GM12878 (cell line): ENCODE data around the gene CDHR2. TPM values are rescaled to one million over a fixed set of nuclear protein-coding genes. Genes with fewer than 3 reads are reported as not detected.

Source experiments
- ATAC-seq: fragments of 200-7000 bp; cut with Tn5 transposase; 3 replicates; pipeline ENCODE4 v1.9.1; 2020; ENCODE audit warnings: mild to moderate bottlenecking, moderate library complexity
- BruUV-seq: library from RNA; stranded (reverse); fragments of 400-500 nt; replicated peaks from 2 replicates; lab custom pipeline; 2021; lab: Mats Ljungman, UMichigan
- CTCF ChIA-PET: fragments of 300-600 bp; sonication (Branson Sonifier 250); formaldehyde crosslinking; extraction: SDS; loops from one replicate; lab custom pipeline; 2021; ENCODE audit warnings: inconsistent platforms; lab: Yijun Ruan, JAX
- POLR2A ChIA-PET: fragments of 350-600 bp; formaldehyde crosslinking; extraction: SDS; loops from one replicate; lab custom pipeline; 2021; ENCODE audit warnings: inconsistent platforms; lab: Charles Lee
- RAD21 ChIA-PET: fragments of 300-600 bp; sonication (Branson Sonifier 250); formaldehyde crosslinking; loops from one replicate; lab custom pipeline; 2023; ENCODE audit warnings: antibody characterized with exemption; ENCODE audit not compliant: unreplicated experiment; lab: Charles Lee
- SMC1A ChIA-PET: fragments of 300-600 bp; sonication (Branson Sonifier 250); formaldehyde crosslinking; loops from one replicate; lab custom pipeline; 2023; ENCODE audit not compliant: unreplicated experiment, uncharacterized antibody; lab: Charles Lee
- DNase-seq: peaks from one replicate; pipeline ENCODE4 v3.0.0-alpha.2; 2011; ENCODE audit warnings: low read depth, low spot score
- FAIRE-seq: peaks from 3 replicates; lab custom pipeline; 2011; peaks lifted over from hg19 to GRCh38; lab: Jason Lieb, UNC
- H2AFZ ChIP-seq: 2 replicates; pipeline ENCODE4 v1.6.0; 2011; ENCODE audit warnings: low read depth, low read length, control low read depth; ENCODE audit not compliant: control insufficient read depth
- H3K27ac ChIP-seq: 2 replicates; pipeline ENCODE4 v1.5.1; 2011; ENCODE audit warnings: control low read depth; ENCODE audit not compliant: control insufficient read depth, insufficient read depth
- H3K27me3 ChIP-seq, 2 experiments: replicated peaks in 1 of 2; 2 replicates each; pipeline versions ENCODE4 v1.6.0 to v1.6.1; 2011; ENCODE audit warnings: low read length in 1 of 2; ENCODE audit not compliant: control insufficient read depth in 2 of 2, insufficient read depth in 2 of 2
- H3K36me3 ChIP-seq, 2 experiments: 2 replicates each; pipeline ENCODE4 v1.5.1; 2011; ENCODE audit warnings: low read length in 1 of 2; ENCODE audit not compliant: control insufficient read depth in 2 of 2, insufficient read depth in 2 of 2
- H3K4me1 ChIP-seq: 2 replicates; pipeline ENCODE4 v1.6.1; 2011; ENCODE audit warnings: mild to moderate bottlenecking, low read length, moderate library complexity, mixed read lengths; ENCODE audit not compliant: control insufficient read depth, insufficient read depth
- H3K4me2 ChIP-seq: 2 replicates; pipeline ENCODE4 v1.6.0; 2011; ENCODE audit warnings: control low read depth; ENCODE audit not compliant: control insufficient read depth, insufficient read depth
- H3K4me3 ChIP-seq: fragments of 200-600 bp; sonication (generic); 2 replicates; pipeline ENCODE4 v1.5.1; 2016
- H3K79me2 ChIP-seq: 2 replicates; pipeline ENCODE4 v1.6.0; 2011; ENCODE audit warnings: low read length; ENCODE audit not compliant: control insufficient read depth, insufficient read depth
- H3K9ac ChIP-seq: 2 replicates; pipeline ENCODE4 v1.8.0; 2011; ENCODE audit warnings: low read length, control low read depth, mixed read lengths; ENCODE audit not compliant: control insufficient read depth, insufficient read depth
- H3K9me3 ChIP-seq: replicated peaks from 3 replicates; pipeline ENCODE4 v1.5.1; 2011; ENCODE audit warnings: mild to moderate bottlenecking, low read length; ENCODE audit not compliant: control insufficient read depth, insufficient read depth
- H4K20me1 ChIP-seq: 2 replicates; pipeline ENCODE4 v1.6.0; 2011; ENCODE audit not compliant: control insufficient read depth, insufficient read depth
- CREM ChIP-seq: IDR thresholded peaks from 2 replicates; pipeline ENCODE4 v1.6.1; 2014; ENCODE audit warnings: antibody characterized with exemption, low read depth
- FOXK2 ChIP-seq: fragments of 450-650 bp; IDR thresholded peaks from 2 replicates; pipeline ENCODE4 v1.6.1; 2017; ENCODE audit warnings: mild to moderate bottlenecking, moderate library complexity
- HDGF ChIP-seq: fragments of 450-650 bp; IDR thresholded peaks from 2 replicates; pipeline ENCODE4 v1.6.1; 2016; ENCODE audit warnings: antibody characterized with exemption
- LARP7 ChIP-seq: fragments of 450-650 bp; IDR thresholded peaks from 2 replicates; pipeline ENCODE4 v1.6.1; 2017; ENCODE audit warnings: mild to moderate bottlenecking
- WGBS: methylation state at CpG from one replicate; pipeline ENCODE4 v1.1.6; 2016; ENCODE audit warnings: low lambda C conversion rate; ENCODE audit not compliant: insufficient replicate concordance, insufficient coverage; ENCODE audit errors: missing lambda C conversion rate; 5-methylcytosine and 5-hydroxymethylcytosine counted together
- in situ Hi-C: fragments of 300-500 bp; cut with MboI; formaldehyde crosslinking; loops from 9 replicates; pipeline ENCODE4 v1.14.3; 2018; ENCODE audit warnings: mixed read lengths
- intact Hi-C: fragments of 100-400 bp; cut with micrococcal nuclease; formaldehyde crosslinking; loops from one replicate; pipeline ENCODE4 v1.14.2; 2022; ENCODE audit not compliant: unreplicated experiment
- polyA plus RNA-seq, 11 experiments: library from polyadenylated mRNA; depleted of rRNA in 4 of 11; unstranded in 6 of 11; stranded (reverse) in 5 of 11; fragments of >200 nt; fragmentation: Nextera tagmentation in 4 of 11; fragmentation: Illumina TruSeq in 1 of 11; extraction: Ambion mirVana in 4 of 11; extraction: Trizol in 1 of 11; gene quantifications; 1 replicate in 1 of 11; 2 replicates in 10 of 11; pipeline versions ENCODE4 v1.2.1 to v1.2.3, GENCODE V29; 2011 to 2016; ENCODE audit warnings: inconsistent platforms in 2 of 11, missing spikeins in 2 of 11, low read depth in 1 of 11
- total RNA-seq, 4 experiments: library from RNA; depleted of rRNA in 3 of 4; stranded (reverse); fragments of >200 nt in 3 of 4; fragmentation: Illumina TruSeq in 1 of 4; extraction: Trizol in 1 of 4; gene quantifications; 2 replicates each; pipeline versions ENCODE4 v1.2.1 to v1.2.3, GENCODE V29; 2013 to 2021
- TF ChIP-seq, protein P1 (sequence below): IDR thresholded peaks from 2 replicates; pipeline ENCODE4 v1.6.1; 2012; ENCODE audit warnings: low read depth, low read length, improper control_type of control experiment
- TF ChIP-seq, protein P2 (sequence below): IDR thresholded peaks from 2 replicates; pipeline ENCODE4 v1.6.1; 2012; ENCODE audit warnings: low read length, inconsistent platforms
- TF ChIP-seq, protein P3 (sequence below): IDR thresholded peaks from 2 replicates; pipeline ENCODE4 v1.6.1; 2011; ENCODE audit warnings: borderline replicate concordance, low read depth, mild to moderate bottlenecking, moderate library complexity, mixed read lengths, low read length; ENCODE audit not compliant: insufficient read depth; ENCODE audit errors: extremely low read length

Gene CDHR2
- total and polyA plus RNA-seq, 10 of the 15 experiments (the other 5 are each of a cell fraction or from before 2014, with no cell fraction given): 0.03 to 0.46 (median 0.06) TPM; not detected in 5

GRCh38 chr5:176500511-176500910 is 48.6 kb upstream of the CDHR2 start:
- no peak overlapping the region for H2AFZ ChIP-seq
- H3K79me2 ChIP-seq: no peaks in the 10 kb centered on the region
- no peak for FAIRE-seq
- no peaks in the 10 kb centered on the region for H3K9me3 ChIP-seq
- 100% methylated on average over 3 of the region's 3 CpGs for WGBS
- no TSS peak for BruUV-seq
- CTCF ChIA-PET: interaction anchor here (1.4 kb wide), 1 partner anchor 52 kb away, joined by 6 read pairs; the partner anchor contains the start of gene FAF2
- TF ChIP-seq CREM (no peak), LARP7 (no peak), HDGF (no peak), FOXK2 (no peak)
- TF ChIP-seq, protein P1, sequence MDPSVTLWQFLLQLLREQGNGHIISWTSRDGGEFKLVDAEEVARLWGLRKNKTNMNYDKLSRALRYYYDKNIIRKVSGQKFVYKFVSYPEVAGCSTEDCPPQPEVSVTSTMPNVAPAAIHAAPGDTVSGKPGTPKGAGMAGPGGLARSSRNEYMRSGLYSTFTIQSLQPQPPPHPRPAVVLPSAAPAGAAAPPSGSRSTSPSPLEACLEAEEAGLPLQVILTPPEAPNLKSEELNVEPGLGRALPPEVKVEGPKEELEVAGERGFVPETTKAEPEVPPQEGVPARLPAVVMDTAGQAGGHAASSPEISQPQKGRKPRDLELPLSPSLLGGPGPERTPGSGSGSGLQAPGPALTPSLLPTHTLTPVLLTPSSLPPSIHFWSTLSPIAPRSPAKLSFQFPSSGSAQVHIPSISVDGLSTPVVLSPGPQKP: no peak
- TF ChIP-seq, protein P2, sequence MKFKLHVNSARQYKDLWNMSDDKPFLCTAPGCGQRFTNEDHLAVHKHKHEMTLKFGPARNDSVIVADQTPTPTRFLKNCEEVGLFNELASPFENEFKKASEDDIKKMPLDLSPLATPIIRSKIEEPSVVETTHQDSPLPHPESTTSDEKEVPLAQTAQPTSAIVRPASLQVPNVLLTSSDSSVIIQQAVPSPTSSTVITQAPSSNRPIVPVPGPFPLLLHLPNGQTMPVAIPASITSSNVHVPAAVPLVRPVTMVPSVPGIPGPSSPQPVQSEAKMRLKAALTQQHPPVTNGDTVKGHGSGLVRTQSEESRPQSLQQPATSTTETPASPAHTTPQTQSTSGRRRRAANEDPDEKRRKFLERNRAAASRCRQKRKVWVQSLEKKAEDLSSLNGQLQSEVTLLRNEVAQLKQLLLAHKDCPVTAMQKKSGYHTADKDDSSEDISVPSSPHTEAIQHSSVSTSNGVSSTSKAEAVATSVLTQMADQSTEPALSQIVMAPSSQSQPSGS: no peak
- TF ChIP-seq, protein P3, sequence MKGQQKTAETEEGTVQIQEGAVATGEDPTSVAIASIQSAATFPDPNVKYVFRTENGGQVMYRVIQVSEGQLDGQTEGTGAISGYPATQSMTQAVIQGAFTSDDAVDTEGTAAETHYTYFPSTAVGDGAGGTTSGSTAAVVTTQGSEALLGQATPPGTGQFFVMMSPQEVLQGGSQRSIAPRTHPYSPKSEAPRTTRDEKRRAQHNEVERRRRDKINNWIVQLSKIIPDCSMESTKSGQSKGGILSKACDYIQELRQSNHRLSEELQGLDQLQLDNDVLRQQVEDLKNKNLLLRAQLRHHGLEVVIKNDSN: no peak
- H3K9ac ChIP-seq: no peak overlapping the region
- no peaks in the 10 kb centered on the region for H3K4me1 ChIP-seq
- H4K20me1 ChIP-seq: no peaks in the 10 kb centered on the region
- POLR2A ChIA-PET: no interaction called here
- H3K4me3 ChIP-seq: no peak overlapping the region
- no peak for DNase-seq
- no peak overlapping the region for H3K4me2 ChIP-seq
- RAD21 ChIA-PET: no interaction called here
- intact Hi-C loops: no loop called here
- SMC1A ChIA-PET: no interaction called here
- no peak overlapping the region for H3K27ac ChIP-seq
- ATAC-seq: no peak
- in situ Hi-C loops: no loop called here
- peaks cover 16 to 32% of the 10 kb centered on the region in 2 experiments for H3K36me3 ChIP-seq
- no peaks in the 10 kb centered on the region for H3K27me3 ChIP-seq
